Naive B cell (primary cell): ENCODE data around the gene ALK. TPM values are rescaled to one million over a fixed set of nuclear protein-coding genes. Genes with fewer than 3 reads are reported as not detected.

Source experiments
- ATAC-seq, 2 donors: fragments of 150-1000 bp; cut with Tn5 transposase; 2 replicates each; pipeline ENCODE4 v1.10.0; 2021; ENCODE audit warnings: low read depth in 2 of 2, mild to moderate bottlenecking in 2 of 2, moderate library complexity in 2 of 2
- DNase-seq: peaks from one replicate; pipeline ENCODE4 v3.0.0; 2022
- H3K27ac Mint-ChIP-seq, 6 donors: one replicate each; pipeline ENCODE4 v1.8.0; 2020 to 2022; ENCODE audit warnings: mild to moderate bottlenecking in 6 of 6, mixed read lengths in 6 of 6, moderate library complexity in 5 of 6, inconsistent platforms in 2 of 6
- H3K27me3 Mint-ChIP-seq, 3 donors: one replicate each; pipeline ENCODE4 v1.8.0; 2021 to 2022; ENCODE audit warnings: mixed read lengths in 3 of 3, mild to moderate bottlenecking in 1 of 3
- H3K36me3 Mint-ChIP-seq, 2 donors: one replicate each; pipeline ENCODE4 v1.8.0; 2020 to 2022; ENCODE audit warnings: mixed read lengths in 2 of 2, inconsistent platforms in 1 of 2, mild to moderate bottlenecking in 1 of 2
- H3K4me1 Mint-ChIP-seq, 3 donors: one replicate each; pipeline ENCODE4 v1.8.0; 2020 to 2022; ENCODE audit warnings: mixed read lengths in 3 of 3, inconsistent platforms in 1 of 3, mild to moderate bottlenecking in 1 of 3, moderate library complexity in 1 of 3
- H3K4me3 Mint-ChIP-seq, 8 donors: one replicate each; pipeline ENCODE4 v1.8.0; 2020 to 2022; ENCODE audit warnings: mild to moderate bottlenecking in 8 of 8, mixed read lengths in 8 of 8, moderate library complexity in 8 of 8, inconsistent platforms in 2 of 8
- H3K9me3 Mint-ChIP-seq, 7 donors: one replicate each; pipeline ENCODE4 v1.8.0; 2020 to 2022; ENCODE audit warnings: mixed read lengths in 7 of 7, mild to moderate bottlenecking in 5 of 7, inconsistent platforms in 2 of 7, moderate library complexity in 1 of 7
- polyA plus RNA-seq, 6 donors: library from polyadenylated mRNA; unstranded; fragments of 300-500 nt; fragmentation: Illumina TruSeq; gene quantifications; one replicate each; pipeline ENCODE4 v1.2.3, GENCODE V29; 2021; ENCODE audit warnings: low read depth in 6 of 6

The ALK gene
- polyA plus RNA-seq, 6 donors from 2014 or later, result not detected

DNA sequence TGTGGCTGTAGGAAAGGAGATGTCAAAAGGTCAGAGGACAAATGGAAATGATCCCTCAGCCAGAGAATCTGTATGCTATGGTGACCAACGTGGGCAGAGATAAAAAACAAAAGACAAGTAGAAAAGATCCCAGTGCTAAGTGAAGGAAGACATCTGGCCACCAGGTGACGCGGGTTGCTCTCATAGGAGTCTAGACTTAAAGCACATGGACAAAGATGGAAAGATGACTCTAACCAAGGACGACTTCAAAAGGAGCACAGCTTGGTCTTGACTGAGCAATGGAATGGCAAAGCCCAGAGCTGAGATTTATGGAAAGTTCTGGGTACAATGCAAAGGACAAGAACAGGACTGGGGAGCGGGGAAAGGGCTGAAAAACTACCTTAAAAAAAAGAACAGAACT is 709.4 kb downstream of the ALK start:
- Mint-ChIP-seq H3K4me3 (peak overlapping the region in 1 of 8 donors; percentile 52), H3K27ac (no peak overlapping the region), H3K9me3 (no peaks in the 10 kb centered on the region), H3K27me3 (peaks cover 0 to 3% (median 0%) of the 10 kb centered on the region in 3 donors), H3K36me3 (no peaks in the 10 kb centered on the region), H3K4me1 (no peaks in the 10 kb centered on the region)
- no peak for ATAC-seq
- DNase-seq, result no peak

DNA sequence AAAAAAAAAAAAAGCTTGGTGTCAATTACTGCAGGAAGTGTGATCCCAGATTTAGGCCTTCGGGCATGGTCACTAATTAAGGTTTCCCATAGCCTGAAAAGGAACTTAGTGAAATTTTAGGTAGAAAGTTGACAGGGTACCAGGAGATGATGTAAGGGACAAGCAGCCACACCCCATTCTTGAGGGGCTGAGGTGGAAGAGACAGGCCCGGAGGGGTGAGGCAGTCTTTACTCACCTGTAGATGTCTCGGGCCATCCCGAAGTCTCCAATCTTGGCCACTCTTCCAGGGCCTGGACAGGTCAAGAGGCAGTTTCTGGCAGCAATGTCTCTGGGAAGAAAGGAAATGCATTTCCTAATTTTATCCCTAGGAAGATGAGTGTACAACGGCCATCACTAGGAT is 711.8 kb downstream of the ALK start:
- H3K36me3 Mint-ChIP-seq, result no peaks in the 10 kb centered on the region
- no peak overlapping the region for H3K4me3 Mint-ChIP-seq
- H3K27me3 Mint-ChIP-seq, result peaks cover 0 to 4% (median 0%) of the 10 kb centered on the region in 3 donors
- H3K27ac Mint-ChIP-seq, result no peak overlapping the region
- H3K9me3 Mint-ChIP-seq, result no peaks in the 10 kb centered on the region
- no peak for ATAC-seq
- H3K4me1 Mint-ChIP-seq, result no peaks in the 10 kb centered on the region
- DNase-seq, result no peak

- DNase-seq (no peak), ATAC-seq (no peak)
- Mint-ChIP-seq H3K27me3 (peaks cover 0 to 4% (median 0%) of the 10 kb centered on the region in 3 donors), H3K4me3 (no peak overlapping the region), H3K36me3 (no peaks in the 10 kb centered on the region), H3K9me3 (no peaks in the 10 kb centered on the region), H3K27ac (no peak overlapping the region), H3K4me1 (no peaks in the 10 kb centered on the region)
Observed at GRCh38 chr2:29207352-29208148, 713.8 kb downstream of the ALK start.

DNA sequence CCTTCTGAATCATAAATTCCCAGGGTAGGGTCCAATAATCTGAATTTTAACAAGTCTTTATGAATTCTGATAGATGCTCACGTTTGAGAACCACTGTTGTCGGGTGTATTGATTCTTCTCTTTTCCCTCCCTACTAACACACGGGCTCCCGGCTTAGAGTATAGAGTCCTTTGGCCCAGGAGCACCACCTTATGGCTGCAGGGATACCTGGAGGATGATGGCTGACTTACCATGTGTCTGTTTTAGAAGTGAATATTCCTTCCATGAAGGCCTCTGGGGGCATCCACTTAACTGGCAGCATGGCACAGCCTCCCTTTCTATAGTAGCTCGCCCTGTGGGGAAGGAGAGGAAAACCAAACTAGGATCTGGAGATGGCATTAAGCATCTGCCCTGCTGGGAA is 714.4 kb downstream of the ALK start:
- no peak for ATAC-seq
- H3K27me3 Mint-ChIP-seq, result peaks cover 0 to 4% (median 0%) of the 10 kb centered on the region in 3 donors
- H3K9me3 Mint-ChIP-seq, result no peaks in the 10 kb centered on the region
- H3K27ac Mint-ChIP-seq, result no peak overlapping the region
- DNase-seq, result no peak
- H3K36me3 Mint-ChIP-seq, result no peaks in the 10 kb centered on the region
- no peaks in the 10 kb centered on the region for H3K4me1 Mint-ChIP-seq
- H3K4me3 Mint-ChIP-seq, result no peak overlapping the region

DNA sequence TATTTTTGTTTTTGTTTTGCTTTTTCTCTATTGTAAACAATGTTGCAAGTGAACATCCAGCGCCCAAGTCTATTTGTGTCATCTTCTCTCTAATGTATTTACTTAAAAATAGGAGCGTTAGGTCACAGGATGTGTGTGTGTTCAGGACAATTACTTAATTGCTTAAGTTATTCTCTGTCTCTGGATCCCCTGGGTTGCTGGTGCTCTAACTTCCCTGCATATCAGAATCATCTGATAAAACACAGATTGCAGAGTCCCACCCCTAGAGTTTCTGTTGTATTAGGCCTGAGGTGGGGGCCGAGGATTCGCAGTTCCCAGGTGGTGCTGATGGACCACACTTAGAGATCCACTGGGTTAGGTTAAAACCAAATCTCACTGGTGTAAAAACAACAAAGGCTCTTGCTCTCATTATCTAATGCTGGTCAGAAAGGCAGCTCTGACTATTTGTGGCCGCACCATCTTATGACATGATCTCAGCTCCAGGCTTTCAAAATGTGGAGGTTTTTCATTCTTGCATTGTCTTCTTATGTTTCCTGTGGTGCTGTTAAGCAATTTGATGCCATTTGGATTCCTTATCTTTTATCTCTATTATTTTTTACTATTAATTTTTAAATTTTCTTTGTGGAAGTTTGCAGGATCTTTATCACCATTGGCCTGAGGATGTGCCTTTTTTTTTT is 718.4 kb downstream of the ALK start:
- no peaks in the 10 kb centered on the region for H3K9me3 Mint-ChIP-seq
- no peak for DNase-seq
- H3K27me3 Mint-ChIP-seq, result peaks cover 0 to 4% (median 0%) of the 10 kb centered on the region in 3 donors
- H3K36me3 Mint-ChIP-seq, result no peaks in the 10 kb centered on the region
- ATAC-seq, result no peak
- no peaks in the 10 kb centered on the region for H3K4me1 Mint-ChIP-seq
- H3K4me3 Mint-ChIP-seq, result no peak overlapping the region
- H3K27ac Mint-ChIP-seq, result peak overlapping the region in 2 of 6 donors; percentile 24 to 42

GRCh38 chr2:29201979-29202378 is 719.4 kb downstream of the ALK start:
- no peaks in the 10 kb centered on the region for H3K36me3 Mint-ChIP-seq
- DNase-seq (no peak), ATAC-seq (no peak)
- H3K4me1 Mint-ChIP-seq, result no peaks in the 10 kb centered on the region
- no peaks in the 10 kb centered on the region for H3K9me3 Mint-ChIP-seq
- peaks cover 0 to under 1% (median 0%) of the 10 kb centered on the region in 3 donors for H3K27me3 Mint-ChIP-seq
- no peak overlapping the region for H3K4me3 Mint-ChIP-seq
- no peak overlapping the region for H3K27ac Mint-ChIP-seq

DNA sequence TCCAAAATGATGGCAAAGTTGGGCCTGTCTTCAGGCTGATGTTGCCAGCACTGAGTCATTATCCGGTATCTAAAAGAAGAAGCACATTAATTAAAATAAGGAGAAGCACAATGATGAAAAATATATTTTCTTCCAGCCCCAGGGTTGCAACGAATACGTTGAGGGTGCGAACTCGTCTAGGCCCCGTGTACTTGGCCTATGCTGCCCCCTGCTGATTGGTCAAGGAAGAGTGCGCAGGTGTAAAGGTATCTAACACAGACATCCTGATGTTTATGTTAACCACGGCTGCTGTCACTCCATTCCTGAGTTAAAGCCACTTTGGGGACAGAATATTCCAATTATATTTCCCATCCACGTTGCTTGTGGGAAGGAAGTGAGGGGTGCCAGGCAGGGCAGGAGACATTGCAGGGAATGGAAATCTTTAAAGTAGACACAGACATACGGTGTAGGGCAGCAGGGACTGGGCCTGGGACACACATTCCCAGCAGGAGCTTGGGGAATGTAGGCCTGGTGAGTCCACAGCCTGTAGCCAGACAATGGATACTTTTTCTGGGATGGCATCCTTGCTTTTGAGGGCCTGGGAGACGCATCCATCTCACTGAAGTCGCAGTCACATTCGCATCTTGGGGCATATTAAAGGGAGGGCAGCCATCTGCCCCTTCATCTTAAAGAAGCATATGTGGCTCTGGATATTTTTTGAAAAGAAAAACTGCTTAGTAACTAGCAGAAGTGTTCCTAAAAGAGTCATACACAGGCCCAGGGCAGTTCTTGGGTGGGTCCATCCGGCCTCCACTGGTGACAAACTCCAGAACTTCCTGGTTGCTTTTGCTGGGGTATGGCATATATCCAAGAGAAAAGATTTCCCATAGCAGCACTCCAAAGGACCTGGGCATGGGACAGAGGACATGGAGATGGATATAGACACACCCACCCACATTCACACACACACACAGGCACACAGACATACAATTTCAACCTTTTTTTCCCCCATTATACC is 724.3 kb downstream of the ALK start:
- ATAC-seq, result peak; percentile 62 to 69
- Mint-ChIP-seq H3K27me3 (peaks cover 0 to 10% (median 0%) of the 10 kb centered on the region in 3 donors), H3K27ac (no peak overlapping the region), H3K4me3 (no peak overlapping the region), H3K9me3 (no peaks in the 10 kb centered on the region), H3K4me1 (no peaks in the 10 kb centered on the region), H3K36me3 (no peaks in the 10 kb centered on the region)
- DNase-seq, result peak; percentile 41

DNA sequence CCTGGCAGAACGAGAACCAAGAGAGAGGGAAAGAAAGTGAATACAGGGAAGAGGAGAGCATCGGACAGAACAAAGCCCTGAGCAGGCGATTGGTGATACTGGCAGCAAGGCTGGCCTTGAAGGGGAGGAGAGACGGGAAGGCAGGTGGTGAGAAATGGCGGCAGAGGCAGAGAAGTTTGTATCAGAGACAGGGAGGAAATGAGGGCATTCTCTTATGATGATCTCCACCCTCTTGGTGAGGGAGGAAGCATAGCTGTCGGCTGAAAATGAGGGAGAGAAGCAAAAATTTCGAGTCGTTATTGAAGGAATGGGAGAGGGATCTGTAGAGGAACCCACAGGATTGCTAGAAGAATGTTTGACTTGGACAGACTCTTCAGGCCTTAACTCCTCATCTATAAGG is 725.6 kb downstream of the ALK start:
- no peak overlapping the region for H3K27ac Mint-ChIP-seq
- no peaks in the 10 kb centered on the region for H3K9me3 Mint-ChIP-seq
- no peak for ATAC-seq
- peaks cover 0 to 10% (median 0%) of the 10 kb centered on the region in 3 donors for H3K27me3 Mint-ChIP-seq
- H3K36me3 Mint-ChIP-seq, result no peaks in the 10 kb centered on the region
- no peak for DNase-seq
- H3K4me3 Mint-ChIP-seq, result no peak overlapping the region
- no peaks in the 10 kb centered on the region for H3K4me1 Mint-ChIP-seq

DNA sequence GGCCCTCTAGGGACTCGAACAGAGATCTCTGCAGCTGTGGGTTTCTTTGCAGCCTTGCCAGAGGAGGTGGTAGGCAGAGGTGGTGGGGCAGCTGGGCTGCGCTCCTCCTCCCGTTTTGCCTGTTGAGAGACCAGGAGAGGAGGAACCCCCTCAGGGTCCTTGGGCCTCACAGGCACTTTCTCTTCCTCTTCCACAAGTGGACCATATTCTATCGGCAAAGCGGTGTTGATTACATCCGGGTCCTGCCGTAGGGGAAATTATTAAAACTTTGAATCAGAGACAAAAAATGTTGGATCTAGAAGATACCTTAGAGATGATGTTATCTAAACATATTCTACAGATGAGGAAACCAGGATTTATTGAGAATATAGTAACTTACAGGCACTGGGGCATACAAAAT is 727.7 kb downstream of the ALK start:
- no peak overlapping the region for H3K27ac Mint-ChIP-seq
- H3K4me3 Mint-ChIP-seq, result no peak overlapping the region
- H3K27me3 Mint-ChIP-seq, result peaks cover 0 to 10% (median 0%) of the 10 kb centered on the region in 3 donors
- no peaks in the 10 kb centered on the region for H3K9me3 Mint-ChIP-seq
- H3K36me3 Mint-ChIP-seq, result no peaks in the 10 kb centered on the region
- H3K4me1 Mint-ChIP-seq, result peaks cover 0 to 12% (median 0%) of the 10 kb centered on the region in 3 donors
- DNase-seq (no peak), ATAC-seq (no peak)

- ATAC-seq (no peak), DNase-seq (no peak)
- Mint-ChIP-seq H3K4me1 (peaks cover 0 to 13% (median 0%) of the 10 kb centered on the region in 3 donors), H3K36me3 (no peaks in the 10 kb centered on the region), H3K4me3 (no peak overlapping the region), H3K27me3 (peaks cover 0 to 10% (median 0%) of the 10 kb centered on the region in 3 donors), H3K9me3 (peaks cover 0 to 2% (median 0%) of the 10 kb centered on the region in 7 donors), H3K27ac (no peak overlapping the region)
Observed at GRCh38 chr2:29193111-29193510, 728.3 kb downstream of the ALK start.

GRCh38 chr2:29192526-29192925 is 728.9 kb downstream of the ALK start:
- Mint-ChIP-seq H3K36me3 (peaks cover 0 to 5% of the 10 kb centered on the region in 2 donors), H3K4me1 (peaks cover 0 to 13% (median 0%) of the 10 kb centered on the region in 3 donors), H3K27ac (no peak overlapping the region), H3K4me3 (no peak overlapping the region), H3K9me3 (peaks cover 0 to 7% (median 5%) of the 10 kb centered on the region in 7 donors), H3K27me3 (peaks cover 0 to 10% (median 0%) of the 10 kb centered on the region in 3 donors)
- ATAC-seq (no peak), DNase-seq (no peak)

DNA sequence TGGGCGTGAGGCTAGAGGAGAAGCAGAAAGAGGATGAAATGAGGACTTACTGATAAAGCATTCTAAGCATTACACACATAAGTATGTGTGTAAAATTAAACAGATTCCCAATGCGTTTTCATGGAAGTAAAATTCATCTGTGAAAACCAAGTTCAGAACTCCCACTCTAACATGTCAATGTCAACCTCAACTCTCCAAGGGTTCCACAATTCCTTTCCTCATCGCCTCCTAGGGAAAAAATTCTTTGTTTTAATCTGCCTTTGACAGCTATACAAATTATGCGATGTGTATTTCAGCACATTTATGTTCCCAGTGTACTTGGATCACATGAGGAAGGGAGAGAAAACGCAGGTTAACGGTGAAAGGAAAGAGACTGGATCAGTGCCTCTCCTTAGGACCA is 729.6 kb downstream of the ALK start:
- H3K4me3 Mint-ChIP-seq, result no peak overlapping the region
- H3K9me3 Mint-ChIP-seq, result peaks cover 0 to 11% (median 6%) of the 10 kb centered on the region in 7 donors
- no peak overlapping the region for H3K27ac Mint-ChIP-seq

DNA sequence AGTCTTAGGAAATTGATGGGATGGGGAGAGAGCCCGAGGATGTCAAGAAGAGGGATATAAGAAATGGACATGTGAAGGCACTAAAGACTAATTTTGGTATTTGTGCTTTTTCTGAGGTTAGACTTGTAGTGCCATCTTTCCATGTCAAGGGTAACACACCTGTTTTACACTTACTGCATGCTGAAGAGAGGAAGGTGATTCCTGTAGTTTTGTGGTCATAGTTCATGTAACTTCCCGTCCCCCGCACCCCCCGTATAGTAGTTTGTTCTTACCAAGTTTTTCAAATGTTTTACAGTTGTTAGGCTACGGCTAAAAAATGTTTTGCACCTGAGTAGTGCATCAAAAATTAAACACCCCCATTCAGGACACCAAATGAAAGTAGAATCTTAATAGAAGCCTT is 732.3 kb downstream of the ALK start:
- ATAC-seq, result no peak
- H3K36me3 Mint-ChIP-seq, result peaks cover 0 to 7% of the 10 kb centered on the region in 2 donors
- no peak for DNase-seq
- H3K4me1 Mint-ChIP-seq, result peaks cover 0 to 13% (median 0%) of the 10 kb centered on the region in 3 donors
- no peaks in the 10 kb centered on the region for H3K27me3 Mint-ChIP-seq
- H3K4me3 Mint-ChIP-seq, result no peak overlapping the region
- no peak overlapping the region for H3K27ac Mint-ChIP-seq
- peaks cover 0 to 11% (median 6%) of the 10 kb centered on the region in 7 donors for H3K9me3 Mint-ChIP-seq

More for the DNA sequence above, 729.6 kb downstream of the ALK start:
- peaks cover 0 to 7% of the 10 kb centered on the region in 2 donors for H3K36me3 Mint-ChIP-seq
- peaks cover 0 to 13% (median 0%) of the 10 kb centered on the region in 3 donors for H3K4me1 Mint-ChIP-seq
- DNase-seq (no peak), ATAC-seq (no peak)
- peaks cover 0 to 10% (median 0%) of the 10 kb centered on the region in 3 donors for H3K27me3 Mint-ChIP-seq
